ENCODE data around the gene AXIN1.

- no peak for TF ChIP-seq CTCF (IDR thresholded peaks at IDR 0.05)
- TF ChIP-seq POLR2A (IDR thresholded peaks at IDR 0.05) = no peak
Measured at GRCh38 chr16:340370-341091, 12.0 kb downstream of the AXIN1 start.
